Neural cell (in vitro differentiated cells): ENCODE data around the gene MAMLD1. TPM values are rescaled to one million over a fixed set of nuclear protein-coding genes. Genes with fewer than 3 reads are reported as not detected.

Experiments used
- H2AFZ ChIP-seq: fragments of 200-600, 300-800 bp; sonication (generic), shearing (Covaris generic); 2 replicates; pipeline ENCODE4 v1.6.0; 2014; ENCODE audit warnings: low read depth, mild to moderate bottlenecking, antibody characterized with exemption, low read length, moderate library complexity
- H3F3A ChIP-seq: fragments of 200-600 bp; shearing (Covaris generic); 2 replicates; pipeline ENCODE4 v1.6.1; 2016; ENCODE audit warnings: mild to moderate bottlenecking, moderate library complexity, mixed read lengths, antibody characterized with exemption, low read length; ENCODE audit not compliant: insufficient read depth, poor library complexity, severe bottlenecking
- H3K27ac ChIP-seq: fragments of 200-600, 300-800 bp; sonication (generic), shearing (Covaris generic); 2 replicates; pipeline ENCODE4 v1.5.1; 2014; ENCODE audit warnings: mild to moderate bottlenecking, low read length, moderate library complexity
- H3K27me3 ChIP-seq: fragments of 300-800, 200-600 bp; sonication (generic), shearing (Covaris generic); 2 replicates; pipeline ENCODE4 v1.6.0; 2014; ENCODE audit warnings: mild to moderate bottlenecking, low read depth, low read length, moderate library complexity; ENCODE audit not compliant: insufficient read depth
- H3K36me3 ChIP-seq: fragments of 300-800, 200-600 bp; sonication (generic), shearing (Covaris generic); 2 replicates; pipeline ENCODE4 v1.5.1; 2014; ENCODE audit warnings: mild to moderate bottlenecking, antibody characterized with exemption, low read length, moderate library complexity; ENCODE audit not compliant: insufficient read depth
- H3K4me2 ChIP-seq: fragments of 300-800, 200-600 bp; sonication (generic), shearing (Covaris generic); 2 replicates; pipeline ENCODE4 v1.6.0; 2014; ENCODE audit warnings: mild to moderate bottlenecking, low read length
- H3K4me3 ChIP-seq: fragments of 300-800, 200-600 bp; sonication (generic), shearing (Covaris generic); 2 replicates; pipeline ENCODE4 v1.5.1; 2014; ENCODE audit warnings: mild to moderate bottlenecking, low read length, moderate library complexity
- H3K79me2 ChIP-seq: fragments of 200-600 bp; shearing (Covaris generic); replicated peaks from 2 replicates; pipeline ENCODE4 v1.6.0; 2014; ENCODE audit warnings: mild to moderate bottlenecking, low read length, moderate library complexity; ENCODE audit not compliant: insufficient read depth
- H3K9ac ChIP-seq: fragments of 300-800, 200-600 bp; sonication (generic), shearing (Covaris generic); 2 replicates; pipeline ENCODE4 v1.6.1; 2016; ENCODE audit warnings: mild to moderate bottlenecking, low read length, mixed read lengths
- H3K9me2 ChIP-seq: fragments of 200-600 bp; shearing (Covaris generic); 2 replicates; pipeline ENCODE4 v1.6.1; 2016; ENCODE audit warnings: mild to moderate bottlenecking, low read length, mixed read lengths; ENCODE audit not compliant: insufficient read depth
- H3K9me3 ChIP-seq: fragments of 200-600, 300-800 bp; sonication (generic), shearing (Covaris generic); 2 replicates; pipeline ENCODE4 v1.6.1; 2016; ENCODE audit warnings: mild to moderate bottlenecking, mixed run types, low read length, moderate library complexity, mixed read lengths
- H4K20me1 ChIP-seq: fragments of 200-600 bp; shearing (Covaris generic); 2 replicates; pipeline ENCODE4 v1.6.1; 2016; ENCODE audit warnings: mild to moderate bottlenecking, mixed run types; ENCODE audit not compliant: insufficient read depth
- EP300 ChIP-seq: fragments of 450-650 bp; conservative IDR thresholded peaks from 2 replicates; pipeline ENCODE4 v1.6.1; 2014; ENCODE audit warnings: antibody characterized with exemption, mild to moderate bottlenecking, moderate library complexity; ENCODE audit not compliant: poor library complexity, severe bottlenecking
- EZH2 ChIP-seq: fragments of 200-600, 300-800 bp; shearing (Covaris generic), sonication (generic); IDR thresholded peaks from 2 replicates; pipeline ENCODE4 v1.6.1; 2014; ENCODE audit warnings: antibody characterized with exemption, low read length, borderline replicate concordance, mild to moderate bottlenecking; ENCODE audit not compliant: insufficient read depth, poor library complexity, severe bottlenecking
- MXI1 ChIP-seq: fragments of 450-650 bp; conservative IDR thresholded peaks from 2 replicates; pipeline ENCODE4 v1.6.1; 2014; ENCODE audit warnings: antibody characterized with exemption, mild to moderate bottlenecking; ENCODE audit not compliant: poor library complexity, severe bottlenecking
- POLR2AphosphoS5 ChIP-seq: IDR thresholded peaks from 2 replicates; pipeline ENCODE4 v1.6.1; 2012
- RAD21 ChIP-seq: fragments of 450-650 bp; conservative IDR thresholded peaks from 2 replicates; pipeline ENCODE4 v1.6.1; 2014; ENCODE audit warnings: antibody characterized with exemption, mild to moderate bottlenecking, moderate library complexity
- SMC3 ChIP-seq: fragments of 450-650 bp; conservative IDR thresholded peaks from 2 replicates; pipeline ENCODE4 v1.6.1; 2014; ENCODE audit warnings: antibody characterized with exemption, mild to moderate bottlenecking, moderate library complexity; ENCODE audit not compliant: poor library complexity
- TAF1 ChIP-seq: IDR thresholded peaks from 2 replicates; pipeline ENCODE4 v1.6.1; 2012; ENCODE audit warnings: low read depth
- polyA plus RNA-seq: library from polyadenylated mRNA; depleted of rRNA; stranded (reverse); fragments of >200 nt; gene quantifications from 2 replicates; pipeline ENCODE4 v1.2.3, GENCODE V29; 2014
- TF ChIP-seq, protein P1 (sequence below): fragments of 450-650 bp; IDR thresholded peaks from 2 replicates; pipeline ENCODE4 v1.5.1; 2014; ENCODE audit warnings: antibody characterized with exemption, mild to moderate bottlenecking, moderate library complexity; ENCODE audit not compliant: poor library complexity, severe bottlenecking
- TF ChIP-seq, protein P2 (sequence below): IDR thresholded peaks from 2 replicates; pipeline ENCODE4 v1.6.1; 2012; ENCODE audit warnings: borderline replicate concordance

The MAMLD1 gene
- polyA plus RNA-seq, 1 donor from 2014 or later = 1.4 TPM

DNA sequence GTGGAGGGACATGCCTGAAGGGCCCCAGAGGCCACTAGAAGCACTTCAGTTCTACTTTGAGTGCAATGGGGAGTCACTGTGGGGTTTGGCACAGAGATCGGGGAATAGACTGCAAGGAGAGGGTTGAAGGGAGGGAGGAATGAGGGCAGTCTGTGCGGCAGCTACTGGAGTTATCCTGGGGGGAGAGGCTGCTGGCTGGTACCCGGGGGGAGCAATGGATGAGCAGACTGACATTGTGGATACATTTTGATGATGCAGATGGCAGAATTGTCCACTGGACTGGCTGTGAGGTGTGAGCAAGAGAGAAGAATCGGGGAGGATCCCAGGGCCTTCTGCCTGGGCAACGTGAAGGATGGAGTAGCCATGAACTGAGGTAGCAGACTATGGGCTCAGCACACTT lies 2.8 kb upstream of the MAMLD1 start:
- no peak overlapping the region for H3K9ac ChIP-seq
- H3K27me3 ChIP-seq = peaks cover 36% of the 10 kb centered on the region
- H3F3A ChIP-seq = no peaks in the 10 kb centered on the region

DNA sequence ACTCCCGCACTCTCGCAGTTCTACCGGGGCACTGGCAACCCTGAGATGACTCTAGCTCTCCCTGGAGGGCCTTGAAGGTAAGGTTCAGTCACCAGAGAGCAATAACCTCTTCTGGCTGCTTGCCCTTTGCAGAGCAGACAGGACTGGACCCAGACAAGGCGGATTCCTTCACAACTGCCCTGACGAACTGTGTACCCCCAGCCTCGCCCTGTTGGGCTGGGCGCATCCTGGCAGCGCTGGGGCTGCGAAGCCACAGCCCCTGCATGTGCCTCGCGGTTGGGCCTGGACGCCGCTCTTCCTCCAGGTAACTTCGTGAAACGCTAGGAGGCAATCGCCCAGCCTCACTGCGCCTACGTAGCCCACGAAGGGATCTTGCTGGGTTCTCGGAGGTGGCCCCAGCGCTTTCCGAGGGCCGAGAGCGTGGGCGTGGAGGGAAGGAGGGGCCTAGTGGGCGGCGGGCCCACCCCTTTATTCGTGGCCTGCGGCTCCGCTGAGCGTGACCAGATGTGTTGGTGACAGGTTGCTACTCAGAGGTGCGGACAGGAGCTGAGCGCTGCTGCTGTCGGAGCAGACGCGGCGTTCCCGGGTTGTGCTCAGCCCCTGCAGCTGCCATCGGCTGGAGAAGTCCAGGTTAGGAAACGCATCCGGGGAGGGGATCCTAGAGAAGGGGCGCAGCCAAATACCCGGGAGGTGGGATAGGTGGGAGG lies 1.9 kb upstream of the MAMLD1 start:
- Histone ChIP-seq H3K4me3 (peak overlapping the region; percentile 74), H3K36me3 (no peaks in the 10 kb centered on the region), H3K27me3 (peaks cover 36% of the 10 kb centered on the region), H3K9ac (no peak overlapping the region), H3F3A (no peaks in the 10 kb centered on the region), H3K4me2 (no peak overlapping the region), H3K79me2 (no peaks in the 10 kb centered on the region), H4K20me1 (no peaks in the 10 kb centered on the region), H3K9me3 (no peaks in the 10 kb centered on the region), H3K27ac (no peak overlapping the region), H3K9me2 (no peaks in the 10 kb centered on the region), H2AFZ (no peak overlapping the region)
- TF ChIP-seq, protein P1, sequence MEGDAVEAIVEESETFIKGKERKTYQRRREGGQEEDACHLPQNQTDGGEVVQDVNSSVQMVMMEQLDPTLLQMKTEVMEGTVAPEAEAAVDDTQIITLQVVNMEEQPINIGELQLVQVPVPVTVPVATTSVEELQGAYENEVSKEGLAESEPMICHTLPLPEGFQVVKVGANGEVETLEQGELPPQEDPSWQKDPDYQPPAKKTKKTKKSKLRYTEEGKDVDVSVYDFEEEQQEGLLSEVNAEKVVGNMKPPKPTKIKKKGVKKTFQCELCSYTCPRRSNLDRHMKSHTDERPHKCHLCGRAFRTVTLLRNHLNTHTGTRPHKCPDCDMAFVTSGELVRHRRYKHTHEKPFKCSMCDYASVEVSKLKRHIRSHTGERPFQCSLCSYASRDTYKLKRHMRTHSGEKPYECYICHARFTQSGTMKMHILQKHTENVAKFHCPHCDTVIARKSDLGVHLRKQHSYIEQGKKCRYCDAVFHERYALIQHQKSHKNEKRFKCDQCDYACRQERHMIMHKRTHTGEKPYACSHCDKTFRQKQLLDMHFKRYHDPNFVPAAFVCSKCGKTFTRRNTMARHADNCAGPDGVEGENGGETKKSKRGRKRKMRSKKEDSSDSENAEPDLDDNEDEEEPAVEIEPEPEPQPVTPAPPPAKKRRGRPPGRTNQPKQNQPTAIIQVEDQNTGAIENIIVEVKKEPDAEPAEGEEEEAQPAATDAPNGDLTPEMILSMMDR = peak; percentile 15
- TF ChIP-seq, protein P2, sequence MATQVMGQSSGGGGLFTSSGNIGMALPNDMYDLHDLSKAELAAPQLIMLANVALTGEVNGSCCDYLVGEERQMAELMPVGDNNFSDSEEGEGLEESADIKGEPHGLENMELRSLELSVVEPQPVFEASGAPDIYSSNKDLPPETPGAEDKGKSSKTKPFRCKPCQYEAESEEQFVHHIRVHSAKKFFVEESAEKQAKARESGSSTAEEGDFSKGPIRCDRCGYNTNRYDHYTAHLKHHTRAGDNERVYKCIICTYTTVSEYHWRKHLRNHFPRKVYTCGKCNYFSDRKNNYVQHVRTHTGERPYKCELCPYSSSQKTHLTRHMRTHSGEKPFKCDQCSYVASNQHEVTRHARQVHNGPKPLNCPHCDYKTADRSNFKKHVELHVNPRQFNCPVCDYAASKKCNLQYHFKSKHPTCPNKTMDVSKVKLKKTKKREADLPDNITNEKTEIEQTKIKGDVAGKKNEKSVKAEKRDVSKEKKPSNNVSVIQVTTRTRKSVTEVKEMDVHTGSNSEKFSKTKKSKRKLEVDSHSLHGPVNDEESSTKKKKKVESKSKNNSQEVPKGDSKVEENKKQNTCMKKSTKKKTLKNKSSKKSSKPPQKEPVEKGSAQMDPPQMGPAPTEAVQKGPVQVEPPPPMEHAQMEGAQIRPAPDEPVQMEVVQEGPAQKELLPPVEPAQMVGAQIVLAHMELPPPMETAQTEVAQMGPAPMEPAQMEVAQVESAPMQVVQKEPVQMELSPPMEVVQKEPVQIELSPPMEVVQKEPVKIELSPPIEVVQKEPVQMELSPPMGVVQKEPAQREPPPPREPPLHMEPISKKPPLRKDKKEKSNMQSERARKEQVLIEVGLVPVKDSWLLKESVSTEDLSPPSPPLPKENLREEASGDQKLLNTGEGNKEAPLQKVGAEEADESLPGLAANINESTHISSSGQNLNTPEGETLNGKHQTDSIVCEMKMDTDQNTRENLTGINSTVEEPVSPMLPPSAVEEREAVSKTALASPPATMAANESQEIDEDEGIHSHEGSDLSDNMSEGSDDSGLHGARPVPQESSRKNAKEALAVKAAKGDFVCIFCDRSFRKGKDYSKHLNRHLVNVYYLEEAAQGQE = no peak

More for the DNA sequence above, 2.8 kb upstream of the MAMLD1 start:
- H3K4me2 ChIP-seq = no peak overlapping the region
- TF ChIP-seq, protein P2 = no peak
- no peak for TF ChIP-seq EP300
- no peak for TF ChIP-seq RAD21
- TF ChIP-seq SMC3 = no peak
- no peak for TF ChIP-seq POLR2AphosphoS5
- TF ChIP-seq EZH2 = no peak
- no peak for TF ChIP-seq MXI1
- TF ChIP-seq TAF1 = no peak
- TF ChIP-seq, protein P1 = no peak
- no peak overlapping the region for H3K27ac ChIP-seq
- H4K20me1 ChIP-seq = no peaks in the 10 kb centered on the region
- H3K9me2 ChIP-seq = no peaks in the 10 kb centered on the region
- H3K79me2 ChIP-seq = no peaks in the 10 kb centered on the region
- H3K36me3 ChIP-seq = no peaks in the 10 kb centered on the region
- no peak overlapping the region for H2AFZ ChIP-seq
- H3K9me3 ChIP-seq = no peaks in the 10 kb centered on the region
- no peak overlapping the region for H3K4me3 ChIP-seq
